IPS-18a (cell line): ENCODE measurements around the gene PLPP4.
A peak's percentile ranks its signal among the peaks of the same experiment; 100 is the strongest.

Experiments used
- H3K27ac ChIP-seq: one replicate; pipeline ENCODE4 v1.5.1; 2013; ENCODE audit warnings: low read length
- H3K27me3 ChIP-seq: one replicate; pipeline ENCODE4 v1.6.1; 2013; ENCODE audit warnings: mild to moderate bottlenecking, low read length; ENCODE audit not compliant: control insufficient read depth, insufficient read depth
- H3K36me3 ChIP-seq: one replicate; pipeline ENCODE4 v1.6.1; 2013; ENCODE audit warnings: low read depth, low read length; ENCODE audit not compliant: control insufficient read depth
- H3K4me1 ChIP-seq: one replicate; pipeline ENCODE4 v1.6.1; 2013; ENCODE audit warnings: low read depth, low read length; ENCODE audit not compliant: control insufficient read depth
- H3K4me3 ChIP-seq: one replicate; pipeline ENCODE4 v1.5.1; 2013; ENCODE audit warnings: low read length
- H3K9ac ChIP-seq: one replicate; pipeline ENCODE4 v1.6.1; 2013; ENCODE audit warnings: mild to moderate bottlenecking, low read length, moderate library complexity
- H3K9me3 ChIP-seq: one replicate; pipeline ENCODE4 v1.6.1; 2013; ENCODE audit warnings: low read depth, low read length; ENCODE audit not compliant: control insufficient read depth

Gene PLPP4

GRCh38 chr10:120456626-120457430, at the start of gene PLPP4:
Gene PLPP4 (plus strand): TSS chr10:120457227. CDS start chr10:120457306, 79 bp downstream.
- peaks cover 59% of the 10 kb centered on the region for H3K27me3 ChIP-seq
- H3K4me3 ChIP-seq: peak within 1 kb of the TSS; percentile 63
- H3K27ac ChIP-seq: no peak within 1 kb of the TSS
- no peak within 1 kb of the TSS for H3K9ac ChIP-seq
- H3K36me3 ChIP-seq: no peaks in the 10 kb centered on the region
- H3K9me3 ChIP-seq: no peaks in the 10 kb centered on the region
- no peaks in the 10 kb centered on the region for H3K4me1 ChIP-seq

DNA sequence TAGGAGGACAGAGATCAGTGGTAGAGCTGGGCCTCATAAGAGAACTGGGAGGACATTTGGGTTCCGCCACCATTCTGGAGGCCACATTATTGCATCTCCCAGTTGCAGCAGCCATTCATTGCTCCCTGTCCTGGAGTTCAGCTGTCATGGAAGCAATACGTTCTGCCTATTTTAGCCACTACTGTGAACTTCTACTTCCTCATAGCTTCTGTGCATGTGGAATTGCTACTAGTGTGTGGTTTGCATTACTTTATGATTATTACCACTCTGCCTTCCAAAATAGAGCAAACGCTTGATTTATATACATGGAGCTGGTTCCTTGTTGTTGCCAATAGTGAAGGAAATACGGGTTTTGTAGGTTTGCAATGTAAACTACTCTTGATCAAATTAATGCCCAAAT, 47.2 kb upstream of the PLPP4 start:
- Histone ChIP-seq H3K4me3 (no peak overlapping the region), H3K4me1 (no peaks in the 10 kb centered on the region), H3K27ac (no peak overlapping the region)

DNA sequence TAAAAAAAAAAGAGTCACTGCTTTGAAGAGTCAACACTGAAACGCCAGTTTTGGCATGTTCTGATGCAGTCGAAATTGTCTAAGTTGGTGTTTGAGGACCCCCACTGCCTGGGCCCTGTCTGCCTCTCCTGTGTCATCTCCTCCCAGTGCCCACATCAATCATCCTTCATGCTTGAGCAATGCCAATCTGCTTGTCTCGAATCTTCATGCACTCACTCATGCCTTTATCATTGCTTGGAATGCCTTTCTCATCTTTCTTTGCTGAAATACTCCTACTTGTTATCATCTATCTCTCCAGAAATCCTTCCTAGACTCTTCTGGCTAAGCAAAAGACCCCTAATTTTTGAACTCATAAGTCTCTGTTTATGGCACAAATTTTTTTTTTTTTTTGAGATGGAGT, 42.1 kb upstream of the PLPP4 start:
- Histone ChIP-seq H3K4me1 (no peaks in the 10 kb centered on the region), H3K27me3 (no peaks in the 10 kb centered on the region), H3K36me3 (no peaks in the 10 kb centered on the region)

More for the DNA sequence above, 47.2 kb upstream of the PLPP4 start:
- Histone ChIP-seq H3K36me3 (no peaks in the 10 kb centered on the region), H3K9me3 (no peaks in the 10 kb centered on the region), H3K27me3 (no peaks in the 10 kb centered on the region), H3K9ac (no peak overlapping the region)

DNA sequence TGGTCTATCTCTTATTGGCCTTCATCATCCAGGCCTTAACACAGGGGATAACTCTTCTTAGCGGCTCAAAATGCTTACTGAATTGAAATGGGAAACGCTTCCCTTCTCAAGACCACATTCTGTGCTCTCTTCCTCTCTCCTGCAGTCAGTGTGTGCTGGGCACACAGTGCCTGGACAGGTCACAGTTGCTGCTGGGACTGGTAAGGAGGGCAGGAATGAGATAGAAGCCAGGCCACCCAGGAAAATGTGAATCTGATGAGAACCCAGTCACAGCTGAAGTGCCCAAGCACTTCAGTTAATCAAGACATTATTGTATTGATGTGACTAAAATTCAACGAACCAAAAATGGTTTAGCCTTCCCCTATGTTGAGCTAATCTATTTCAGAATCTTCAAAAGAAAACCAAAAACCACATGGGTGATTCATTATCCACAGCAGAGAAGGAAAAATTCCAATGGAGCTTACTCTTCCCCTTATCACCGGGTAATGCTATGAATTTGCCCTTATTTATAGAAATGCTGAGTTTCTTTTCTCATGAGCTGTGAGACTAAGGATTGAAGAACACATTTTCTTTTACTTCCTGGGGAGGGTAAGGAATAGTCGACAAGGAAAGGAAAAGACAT, 41.2 kb upstream of the PLPP4 start:
- no peaks in the 10 kb centered on the region for H3K9me3 ChIP-seq
- no peak overlapping the region for H3K4me3 ChIP-seq
- no peaks in the 10 kb centered on the region for H3K27me3 ChIP-seq
- no peak overlapping the region for H3K9ac ChIP-seq
- H3K36me3 ChIP-seq: no peaks in the 10 kb centered on the region
- H3K4me1 ChIP-seq: no peaks in the 10 kb centered on the region
- H3K27ac ChIP-seq: no peak overlapping the region

More for the DNA sequence above, 42.1 kb upstream of the PLPP4 start:
- Histone ChIP-seq H3K27ac (no peak overlapping the region), H3K9me3 (no peaks in the 10 kb centered on the region), H3K4me3 (no peak overlapping the region), H3K9ac (no peak overlapping the region)

- H3K9me3 ChIP-seq: no peaks in the 10 kb centered on the region
- H3K4me3 ChIP-seq: no peak overlapping the region
- H3K4me1 ChIP-seq: no peaks in the 10 kb centered on the region
- no peaks in the 10 kb centered on the region for H3K27me3 ChIP-seq
- no peak overlapping the region for H3K9ac ChIP-seq
- H3K27ac ChIP-seq: no peak overlapping the region
- H3K36me3 ChIP-seq: no peaks in the 10 kb centered on the region
Observed at GRCh38 chr10:120420421-120420820, 36.6 kb upstream of the PLPP4 start.

- Histone ChIP-seq H3K4me3 (no peak overlapping the region), H3K9ac (no peak overlapping the region), H3K27ac (no peak overlapping the region)
Observed at GRCh38 chr10:120421250-120421649, 35.8 kb upstream of the PLPP4 start.

GRCh38 chr10:120422457-120422856, 34.6 kb upstream of the PLPP4 start:
- Histone ChIP-seq H3K27me3 (no peaks in the 10 kb centered on the region), H3K9ac (no peak overlapping the region), H3K27ac (no peak overlapping the region), H3K9me3 (no peaks in the 10 kb centered on the region), H3K4me1 (no peaks in the 10 kb centered on the region), H3K36me3 (no peaks in the 10 kb centered on the region), H3K4me3 (no peak overlapping the region)

More at GRCh38 chr10:120421250-120421649, 35.8 kb upstream of the PLPP4 start:
- Histone ChIP-seq H3K27me3 (no peaks in the 10 kb centered on the region), H3K36me3 (no peaks in the 10 kb centered on the region), H3K4me1 (no peaks in the 10 kb centered on the region), H3K9me3 (no peaks in the 10 kb centered on the region)

- Histone ChIP-seq H3K27ac (no peak overlapping the region), H3K4me3 (no peak overlapping the region), H3K9ac (no peak overlapping the region), H3K4me1 (no peaks in the 10 kb centered on the region), H3K27me3 (no peaks in the 10 kb centered on the region), H3K9me3 (no peaks in the 10 kb centered on the region), H3K36me3 (no peaks in the 10 kb centered on the region)
Observed at GRCh38 chr10:120423431-120424197, 33.4 kb upstream of the PLPP4 start.

- H3K27me3 ChIP-seq: no peaks in the 10 kb centered on the region
- H3K4me3 ChIP-seq: no peak overlapping the region
- H3K9ac ChIP-seq: no peak overlapping the region
- H3K9me3 ChIP-seq: no peaks in the 10 kb centered on the region
- no peak overlapping the region for H3K27ac ChIP-seq
- no peaks in the 10 kb centered on the region for H3K36me3 ChIP-seq
- H3K4me1 ChIP-seq: no peaks in the 10 kb centered on the region
Observed at GRCh38 chr10:120424198-120424464, 32.9 kb upstream of the PLPP4 start.

DNA sequence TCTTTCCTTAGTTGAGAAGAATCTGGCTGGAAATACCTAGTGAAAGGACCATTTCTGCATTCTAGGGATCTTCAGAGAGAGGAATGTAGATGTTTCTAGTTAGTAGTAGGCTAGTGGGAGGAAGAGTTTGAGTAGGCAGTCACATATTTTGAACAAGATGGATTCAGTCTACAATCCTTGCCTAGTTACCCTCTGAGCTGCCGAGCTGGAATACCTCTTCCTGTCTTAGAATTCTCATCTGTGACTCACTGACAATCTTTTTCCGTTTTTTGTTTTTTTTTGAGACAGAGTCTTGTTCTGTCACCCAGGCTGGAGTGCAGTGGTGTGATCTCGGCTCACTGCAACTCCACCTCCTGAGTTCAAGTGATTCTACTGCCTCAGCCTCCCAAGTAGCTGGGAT, 30.7 kb upstream of the PLPP4 start:
- Histone ChIP-seq H3K9me3 (no peaks in the 10 kb centered on the region), H3K27ac (no peak overlapping the region), H3K36me3 (no peaks in the 10 kb centered on the region), H3K9ac (no peak overlapping the region), H3K4me3 (no peak overlapping the region), H3K27me3 (no peaks in the 10 kb centered on the region), H3K4me1 (no peaks in the 10 kb centered on the region)

DNA sequence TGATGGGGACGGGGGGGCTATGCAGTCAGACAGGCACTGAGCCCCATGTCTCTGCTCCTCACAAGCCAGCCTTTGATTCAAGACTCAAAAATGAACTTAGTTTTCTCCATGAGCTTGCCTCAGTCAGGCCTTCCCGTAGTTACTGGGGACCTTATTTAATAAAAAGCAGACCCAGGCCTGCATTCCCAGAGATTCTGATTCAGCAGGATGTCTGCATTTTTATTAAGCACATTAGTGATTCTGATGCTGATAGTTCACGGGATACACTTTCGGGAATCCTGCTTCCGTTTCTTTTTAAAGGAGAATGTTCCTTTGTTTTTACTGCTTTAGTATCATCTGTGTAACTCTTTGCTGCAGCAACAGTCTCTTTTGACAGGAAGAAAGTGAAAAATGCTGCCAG, 28.3 kb upstream of the PLPP4 start:
- H3K27me3 ChIP-seq: no peaks in the 10 kb centered on the region
- no peak overlapping the region for H3K9ac ChIP-seq
- no peak overlapping the region for H3K27ac ChIP-seq
- H3K36me3 ChIP-seq: no peaks in the 10 kb centered on the region
- H3K4me3 ChIP-seq: no peak overlapping the region
- H3K4me1 ChIP-seq: no peaks in the 10 kb centered on the region
- H3K9me3 ChIP-seq: no peaks in the 10 kb centered on the region
